OCI-LY3 (cell line): Measurements from ENCODE around the gene EIF2B2.
A peak's percentile ranks its signal among the peaks of the same experiment; 100 is the strongest.

Experiments used
- H2AFZ ChIP-seq: fragments of 200-600, 300-600 bp; shearing (Covaris generic); 2 replicates; pipeline ENCODE4 v1.6.0; 2014; ENCODE audit warnings: antibody characterized with exemption, low read depth, low read length
- H3K27ac ChIP-seq: fragments of 200-600, 300-600 bp; sonication (generic); 2 replicates; pipeline ENCODE4 v1.5.1; 2014; ENCODE audit warnings: mild to moderate bottlenecking, low read length, moderate library complexity, mixed read lengths
- H3K27me3 ChIP-seq: fragments of 200-600, 300-600 bp; sonication (generic); 2 replicates; pipeline ENCODE4 v1.6.1; 2014; ENCODE audit warnings: low read depth, low read length, mixed read lengths
- H3K36me3 ChIP-seq: fragments of 200-600, 300-600 bp; sonication (generic); replicated peaks from 2 replicates; pipeline ENCODE3; 2014; ENCODE audit warnings: low read depth, low read length, mixed read lengths
- H3K4me1 ChIP-seq: fragments of 300-600, 200-600 bp; sonication (generic); 2 replicates; pipeline ENCODE4 v1.6.1; 2014; ENCODE audit warnings: low read length, mixed read lengths
- H3K4me2 ChIP-seq: fragments of 200-600, 300-600 bp; sonication (generic); 2 replicates; pipeline ENCODE4 v1.6.1; 2014; ENCODE audit warnings: low read length, mixed read lengths
- H3K4me3 ChIP-seq: fragments of 300-600, 200-600 bp; sonication (generic); 2 replicates; pipeline ENCODE4 v1.5.1; 2014; ENCODE audit warnings: antibody characterized with exemption, mild to moderate bottlenecking, low read length, moderate library complexity
- H3K79me2 ChIP-seq: fragments of 300-600, 200-600 bp; shearing (Covaris generic); 2 replicates; pipeline ENCODE4 v1.6.1; 2014; ENCODE audit warnings: mild to moderate bottlenecking, low read length, mixed read lengths
- H3K9ac ChIP-seq: fragments of 300-600, 200-600 bp; shearing (Covaris generic); 2 replicates; pipeline ENCODE4 v1.6.0; 2014; ENCODE audit warnings: mild to moderate bottlenecking, low read length, moderate library complexity
- H3K9me3 ChIP-seq: fragments of 200-600, 300-600 bp; shearing (Covaris generic); 2 replicates; pipeline ENCODE4 v1.6.1; 2014; ENCODE audit warnings: low read length, mixed read lengths; ENCODE audit not compliant: insufficient read depth
- H4K20me1 ChIP-seq: fragments of 200-600, 300-600 bp; sonication (generic); 2 replicates; pipeline ENCODE4 v1.6.1; 2016; ENCODE audit warnings: low read length, mixed read lengths; ENCODE audit not compliant: insufficient read depth
- EZH2phosphoT487 ChIP-seq: fragments of 200-600 bp; shearing (Covaris generic); IDR thresholded peaks from 2 replicates; pipeline ENCODE4 v1.6.1; 2018; ENCODE audit warnings: antibody characterized with exemption, mixed run types, low read depth
- TF ChIP-seq, protein P1 (sequence below): fragments of 200-600, 300-600 bp; sonication (generic); IDR thresholded peaks from 2 replicates; pipeline ENCODE4 v1.5.1; 2014; ENCODE audit warnings: antibody characterized with exemption, low read length, low read depth

The EIF2B2 gene

DNA sequence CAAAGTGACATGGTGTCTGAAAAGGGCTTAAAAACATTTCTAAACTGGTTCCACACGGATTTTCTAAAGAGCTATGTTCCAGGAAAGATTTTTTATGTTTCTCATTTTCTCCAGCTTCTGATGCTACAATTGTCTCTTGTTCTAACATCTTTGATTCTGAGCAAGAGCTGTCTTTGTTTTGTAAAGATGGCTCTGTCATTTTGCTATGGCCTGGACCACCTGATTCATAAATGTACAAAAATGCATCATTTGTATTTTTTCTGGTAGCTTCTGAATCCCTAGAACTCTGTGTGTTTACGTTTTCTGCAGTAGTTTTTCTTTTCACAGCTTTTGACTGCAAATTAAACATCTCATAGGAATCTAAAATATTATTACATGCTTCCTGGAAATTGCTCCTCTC lies 45.4 kb downstream of the EIF2B2 start:
- Histone ChIP-seq H3K9me3 (no peaks in the 10 kb centered on the region), H4K20me1 (no peaks in the 10 kb centered on the region; the same call in 1 of the 2 replicates), H2AFZ (no peak overlapping the region), H3K4me2 (no peak overlapping the region), H3K4me3 (no peak overlapping the region), H3K27ac (no peak overlapping the region), H3K27me3 (no peaks in the 10 kb centered on the region), H3K36me3 (peaks cover 33% of the 10 kb centered on the region), H3K9ac (no peak overlapping the region), H3K4me1 (peaks cover 13% of the 10 kb centered on the region), H3K79me2 (peaks cover 47% of the 10 kb centered on the region)
- TF ChIP-seq, protein P1, sequence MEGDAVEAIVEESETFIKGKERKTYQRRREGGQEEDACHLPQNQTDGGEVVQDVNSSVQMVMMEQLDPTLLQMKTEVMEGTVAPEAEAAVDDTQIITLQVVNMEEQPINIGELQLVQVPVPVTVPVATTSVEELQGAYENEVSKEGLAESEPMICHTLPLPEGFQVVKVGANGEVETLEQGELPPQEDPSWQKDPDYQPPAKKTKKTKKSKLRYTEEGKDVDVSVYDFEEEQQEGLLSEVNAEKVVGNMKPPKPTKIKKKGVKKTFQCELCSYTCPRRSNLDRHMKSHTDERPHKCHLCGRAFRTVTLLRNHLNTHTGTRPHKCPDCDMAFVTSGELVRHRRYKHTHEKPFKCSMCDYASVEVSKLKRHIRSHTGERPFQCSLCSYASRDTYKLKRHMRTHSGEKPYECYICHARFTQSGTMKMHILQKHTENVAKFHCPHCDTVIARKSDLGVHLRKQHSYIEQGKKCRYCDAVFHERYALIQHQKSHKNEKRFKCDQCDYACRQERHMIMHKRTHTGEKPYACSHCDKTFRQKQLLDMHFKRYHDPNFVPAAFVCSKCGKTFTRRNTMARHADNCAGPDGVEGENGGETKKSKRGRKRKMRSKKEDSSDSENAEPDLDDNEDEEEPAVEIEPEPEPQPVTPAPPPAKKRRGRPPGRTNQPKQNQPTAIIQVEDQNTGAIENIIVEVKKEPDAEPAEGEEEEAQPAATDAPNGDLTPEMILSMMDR = no peak
- TF ChIP-seq EZH2phosphoT487 = no peak

DNA sequence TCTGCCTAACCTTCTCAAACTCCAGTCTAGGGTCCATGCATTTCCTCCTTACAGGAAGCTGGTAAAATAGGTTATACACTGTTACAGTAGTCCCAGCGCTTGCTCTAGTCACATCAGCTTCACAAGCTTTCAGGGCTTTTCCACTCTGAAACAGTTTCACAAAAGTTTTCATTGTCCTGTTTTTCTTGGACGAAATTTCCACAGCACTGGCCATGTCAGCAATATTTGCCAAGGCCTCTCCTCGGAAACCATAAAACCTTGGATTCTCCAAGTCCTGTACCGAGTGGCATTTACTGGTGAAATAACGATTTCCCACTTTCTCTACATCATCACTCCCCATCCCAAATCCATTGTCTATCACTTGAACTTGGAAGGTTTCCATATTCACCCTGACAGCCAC lies 46.4 kb downstream of the EIF2B2 start:
- Histone ChIP-seq H3K9ac (no peak overlapping the region), H3K4me2 (no peak overlapping the region), H3K27me3 (no peaks in the 10 kb centered on the region), H2AFZ (no peak overlapping the region), H3K9me3 (no peaks in the 10 kb centered on the region), H3K36me3 (peaks cover 33% of the 10 kb centered on the region), H3K27ac (no peak overlapping the region), H4K20me1 (no peaks in the 10 kb centered on the region; the same call in 1 of the 2 replicates), H3K79me2 (peaks cover 47% of the 10 kb centered on the region), H3K4me3 (no peak overlapping the region), H3K4me1 (peaks cover 13% of the 10 kb centered on the region)
- no peak for TF ChIP-seq EZH2phosphoT487
- TF ChIP-seq, protein P1 = no peak

DNA sequence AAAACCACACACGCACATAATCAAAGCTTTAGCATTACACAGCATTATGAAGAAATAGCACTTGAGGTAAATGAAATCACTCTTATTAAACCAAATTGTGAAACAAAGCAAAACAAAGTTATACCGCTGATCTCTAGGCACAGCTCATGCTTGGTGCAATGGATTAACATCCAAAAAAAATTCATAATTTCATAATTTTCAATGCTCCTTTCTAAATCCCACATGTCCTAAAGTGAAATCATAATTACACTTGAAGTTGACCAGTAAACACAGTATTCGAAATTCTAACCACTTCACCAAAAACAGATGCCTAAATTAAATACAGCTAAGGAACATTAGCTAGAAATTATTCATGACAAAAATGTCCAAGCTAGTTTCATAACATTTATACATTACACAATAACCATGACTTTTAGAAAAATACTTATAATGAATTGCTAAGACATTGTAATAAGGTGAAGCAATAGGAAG lies 47.0 kb downstream of the EIF2B2 start:
- H3K4me1 ChIP-seq = peaks cover 13% of the 10 kb centered on the region
- TF ChIP-seq, protein P1 = no peak
- TF ChIP-seq EZH2phosphoT487 = no peak
- no peaks in the 10 kb centered on the region for H3K27me3 ChIP-seq
- no peak overlapping the region for H3K27ac ChIP-seq
- peak overlapping the region; percentile 88; the same call in 1 of the 2 replicates for H3K4me3 ChIP-seq
- 0 out of 2 replicates have a peak overlapping the region, but pooled peaks have one; percentile 95 for H3K4me2 ChIP-seq
- H3K79me2 ChIP-seq = peaks cover 41% of the 10 kb centered on the region
- H4K20me1 ChIP-seq = no peaks in the 10 kb centered on the region; the same call in 1 of the 2 replicates
- H2AFZ ChIP-seq = no peak overlapping the region
- no peak overlapping the region for H3K9ac ChIP-seq
- H3K9me3 ChIP-seq = no peaks in the 10 kb centered on the region
- H3K36me3 ChIP-seq = peaks cover 33% of the 10 kb centered on the region

DNA sequence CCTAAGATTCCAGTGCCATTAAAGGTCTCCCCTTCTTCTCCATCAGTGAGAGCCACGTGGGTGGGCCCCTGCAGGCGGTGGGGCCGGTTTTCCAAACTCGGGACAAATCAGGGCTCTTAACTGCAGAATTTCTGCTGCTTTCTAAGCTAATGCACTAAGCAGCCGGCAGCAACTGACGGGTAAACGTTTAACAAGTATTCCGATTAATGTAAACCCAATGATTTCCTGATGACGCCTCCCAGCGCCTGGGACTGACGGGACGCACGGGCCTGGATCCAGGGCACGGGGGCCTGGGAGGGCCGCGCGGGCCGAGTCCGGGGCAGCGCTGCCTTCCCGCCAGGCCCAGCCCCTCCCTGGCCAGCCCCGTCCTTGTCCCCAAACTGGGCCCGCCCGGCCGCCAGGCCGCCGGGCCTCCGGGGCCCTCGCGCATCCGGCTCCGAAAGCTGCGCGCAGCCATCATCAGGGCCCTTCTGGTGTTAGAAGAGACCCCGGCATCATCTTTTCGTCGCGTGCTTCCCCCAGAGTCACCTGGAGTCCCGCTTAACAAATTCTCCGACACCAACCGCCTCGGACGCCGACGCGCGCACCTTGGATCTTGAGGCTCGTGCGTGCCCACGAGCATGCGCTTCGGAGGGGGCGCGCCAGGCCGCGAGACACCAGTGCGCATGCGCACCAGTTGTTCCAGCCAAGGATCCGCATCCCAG lies 48.3 kb downstream of the EIF2B2 start, which contains the start of gene MLH3:
Gene MLH3 (minus strand): TSS at position 616 of the 704 bp plus-strand sequence. CDS start 1,812 bp downstream, outside the sequence.
- peak within 1 kb of the TSS; percentile 95 for H3K4me2 ChIP-seq
- H3K27ac ChIP-seq = peak within 1 kb of the TSS; percentile 56
- H3K79me2 ChIP-seq = peaks cover 33% of the 10 kb centered on the region
- H3K36me3 ChIP-seq = peaks cover 33% of the 10 kb centered on the region
- H3K9me3 ChIP-seq = no peaks in the 10 kb centered on the region
- H3K9ac ChIP-seq = peak within 1 kb of the TSS; percentile 88
- TF ChIP-seq EZH2phosphoT487 = no peak
- TF ChIP-seq, protein P1 = no peak; the same call in 1 of the 2 replicates
- H3K4me3 ChIP-seq = peak within 1 kb of the TSS; percentile 88
- H2AFZ ChIP-seq = peak within 1 kb of the TSS; percentile 21
- no peaks in the 10 kb centered on the region for H4K20me1 ChIP-seq
- peaks cover 13% of the 10 kb centered on the region for H3K4me1 ChIP-seq
- H3K27me3 ChIP-seq = no peaks in the 10 kb centered on the region
